Stimulated activated CD8-positive, alpha-beta memory T cell treated with anti-CD3 and anti-CD28 coated beads, Interleukin-15, amount 100 ng/mL, for 4 hours (primary cell): Measurements from ENCODE around the gene MORC4.

Experiments used
- DNase-seq, 2 donors: peaks; one replicate each; pipeline ENCODE4 v3.0.0-alpha.2; 2020; ENCODE audit warnings: low read depth in 2 of 2

MORC4 gene

DNA sequence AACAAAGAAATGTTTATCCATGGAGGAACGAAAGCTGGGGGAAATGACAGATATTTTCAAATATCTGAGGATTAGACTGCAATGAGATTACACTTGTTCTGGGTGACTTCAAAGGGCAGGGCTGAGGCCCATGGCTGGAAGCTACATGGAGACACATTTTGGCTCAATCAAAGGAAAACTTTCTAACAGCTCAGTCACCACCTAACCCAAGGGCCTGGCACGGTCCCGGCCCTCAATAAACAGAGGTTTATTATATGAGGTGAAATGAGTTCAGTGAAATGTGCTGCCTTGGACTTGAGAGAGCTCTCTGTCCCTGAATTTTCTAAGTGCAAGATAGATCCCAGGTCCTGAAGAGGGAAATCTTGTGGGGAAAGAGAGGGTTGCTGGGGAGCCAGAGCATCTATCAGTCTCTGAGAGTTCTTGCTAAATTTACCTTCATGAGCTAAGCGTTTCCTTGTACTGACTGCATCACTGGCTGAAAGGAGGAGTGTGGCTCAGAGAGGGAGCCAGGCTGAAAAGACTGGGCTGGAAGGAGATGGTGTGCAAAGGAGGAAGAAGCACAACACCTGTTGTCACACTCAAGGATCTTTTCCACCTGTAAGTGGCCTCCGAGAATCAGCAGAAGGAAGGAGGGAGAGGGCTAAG lies 94.8 kb downstream of the MORC4 start:
- no peak for DNase-seq

GRCh38 chrX:106903856-106904528 lies 96.0 kb downstream of the MORC4 start:
- no peak for DNase-seq

GRCh38 chrX:106903291-106903824 lies 96.7 kb downstream of the MORC4 start, which contains the start of gene RIPPLY1:
Gene RIPPLY1, minus strand, starts transcription at chrX:106903341. Its CDS starts 54 bp downstream, at chrX:106903287.
- no peak for DNase-seq

- no peak for DNase-seq
Observed at GRCh38 chrX:106902684-106903083, 97.3 kb downstream of the MORC4 start.

DNA sequence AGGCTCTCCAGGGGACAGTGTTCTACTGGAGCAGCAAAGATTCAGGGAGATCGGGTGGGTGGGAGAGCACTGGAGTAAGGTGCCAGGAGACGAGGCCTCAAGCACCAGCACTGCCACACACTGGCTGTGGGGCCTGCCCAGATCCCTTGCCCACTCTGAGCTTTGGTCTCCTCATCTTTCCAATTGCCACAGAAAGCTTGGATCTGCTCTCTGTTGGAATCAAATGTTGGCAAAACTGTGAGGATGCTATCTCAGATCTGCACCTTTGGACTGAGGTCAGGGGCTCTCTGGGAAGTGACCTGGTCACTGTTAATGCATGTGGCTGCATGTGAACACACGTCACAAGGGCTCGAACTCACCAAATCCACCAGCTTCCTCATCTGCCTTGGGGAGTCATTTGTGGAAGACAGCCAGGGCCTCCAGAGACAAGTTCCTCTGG lies 98.2 kb downstream of the MORC4 start:
- no peak for DNase-seq

DNA sequence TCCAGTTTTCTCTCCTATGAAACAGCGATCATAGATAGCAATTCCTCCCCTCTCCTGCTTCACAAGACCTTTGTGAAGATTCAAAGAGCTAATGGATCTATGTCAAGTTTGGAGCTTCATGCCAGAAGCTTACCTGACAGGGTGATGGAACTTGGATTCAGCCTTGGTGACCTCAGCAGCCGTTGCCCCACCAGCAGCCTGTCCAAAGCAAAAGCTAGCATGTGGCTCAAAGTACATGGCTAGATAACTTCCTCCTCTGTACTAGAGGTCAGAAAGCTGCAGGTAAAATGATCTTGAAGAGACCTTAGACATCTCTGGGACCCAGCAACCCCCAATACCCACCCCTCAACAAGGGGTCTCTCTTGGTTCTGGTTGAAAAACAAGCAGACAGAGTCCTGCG lies 98.7 kb downstream of the MORC4 start:
- no peak for DNase-seq

- DNase-seq = no peak
Observed at GRCh38 chrX:106899841-106900240, 100.2 kb downstream of the MORC4 start.

DNA sequence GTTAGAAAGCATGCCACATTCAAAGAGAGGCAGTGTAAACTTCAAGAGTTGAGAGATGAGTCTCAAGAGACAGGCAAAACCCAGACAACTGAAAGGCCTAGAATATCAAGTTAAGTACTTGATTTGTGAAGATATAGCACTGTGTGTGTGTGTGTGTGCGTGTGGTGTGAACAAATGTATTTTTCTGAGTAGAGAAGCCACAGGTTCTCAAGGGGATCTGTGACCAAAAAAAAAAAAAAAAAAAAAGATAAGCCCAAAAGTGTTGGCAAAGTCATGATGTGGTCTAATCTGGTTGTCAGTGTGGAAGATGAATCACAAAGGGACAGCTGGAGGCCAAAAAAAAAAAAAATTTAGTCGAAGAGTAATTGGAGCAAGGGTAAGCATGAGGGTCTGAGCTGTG lies 100.7 kb downstream of the MORC4 start:
- DNase-seq = no peak

DNA sequence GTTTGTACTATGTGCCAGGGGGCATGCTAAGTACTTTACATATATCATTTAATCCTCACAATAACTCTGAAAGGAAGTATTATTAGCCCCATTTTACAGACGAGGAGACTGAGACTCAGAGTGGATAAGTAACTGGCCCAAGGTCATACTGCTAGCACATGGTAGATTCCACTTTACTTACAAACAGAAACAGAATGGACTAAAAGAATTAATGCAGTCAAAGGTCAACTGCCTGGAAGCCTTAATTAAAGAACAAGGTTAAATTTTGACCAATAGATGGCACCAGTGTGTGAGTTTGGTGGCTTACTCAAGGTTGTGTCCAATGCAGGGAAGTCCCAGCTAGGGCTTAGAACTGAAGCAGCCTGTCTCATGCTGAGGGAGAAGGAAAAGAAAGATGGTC lies 101.5 kb downstream of the MORC4 start:
- DNase-seq = no peak

- DNase-seq = no peak
Observed at GRCh38 chrX:106897259-106897658, 102.8 kb downstream of the MORC4 start.

DNA sequence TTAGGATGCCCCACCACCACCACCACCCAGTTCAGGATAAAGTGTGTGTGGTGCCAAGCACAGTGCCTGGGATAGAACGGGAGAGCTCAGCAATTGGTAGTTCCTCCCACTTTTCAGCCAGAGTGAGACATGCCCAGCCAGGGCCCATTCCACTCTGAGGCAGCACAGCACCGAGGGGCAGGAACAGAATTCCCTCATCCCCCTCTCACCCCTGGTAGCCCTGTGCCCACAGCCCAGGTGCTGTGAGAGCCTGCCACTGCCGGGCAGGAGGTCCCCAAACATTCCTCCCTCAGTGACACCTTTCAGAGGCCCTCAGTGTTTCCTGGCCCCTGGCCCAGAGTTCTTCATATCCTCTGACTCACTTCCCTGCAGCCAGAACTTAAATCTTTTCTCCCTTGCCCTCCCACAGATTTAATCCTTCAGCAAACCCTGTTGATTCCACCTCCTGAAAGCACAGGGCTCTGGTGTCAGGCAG lies 105.0 kb downstream of the MORC4 start:
- no peak for DNase-seq

DNA sequence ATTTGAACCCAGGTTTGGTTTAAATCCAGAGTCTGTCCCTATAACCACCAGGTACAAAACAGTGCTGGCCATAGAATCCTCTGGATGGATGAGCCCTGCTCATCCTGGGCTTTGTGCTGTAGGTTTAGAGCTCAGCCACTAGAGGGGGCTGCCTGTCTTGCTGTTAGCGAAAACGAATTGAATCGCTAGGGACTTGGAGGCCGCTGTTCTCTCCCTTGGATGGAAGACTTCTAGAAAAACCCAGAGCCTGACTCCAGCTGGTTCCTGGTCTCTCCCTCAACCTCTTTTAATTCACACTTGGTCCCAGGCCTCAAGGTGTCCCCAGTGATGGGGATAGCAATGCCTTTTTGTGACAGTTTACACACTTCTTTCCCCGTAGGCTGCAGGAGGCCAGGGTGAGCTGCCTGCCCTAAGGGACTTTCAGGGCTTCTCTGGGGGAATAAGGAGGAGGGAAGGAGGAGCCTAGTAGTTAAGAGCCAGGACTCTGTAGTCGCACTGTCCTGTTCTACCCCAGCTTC lies 105.6 kb downstream of the MORC4 start:
- no peak for DNase-seq

- DNase-seq = no peak
Observed at GRCh38 chrX:106891762-106892460, 108.1 kb downstream of the MORC4 start.
